Ovary (tissue), 9 donors: ENCODE results near the gene PLEKHG2. TPM values are rescaled to one million over a fixed set of nuclear protein-coding genes. Genes with fewer than 3 reads are reported as not detected.
A peak's percentile ranks its signal among the peaks of the same experiment; 100 is the strongest.

Source experiments
- DNase-seq, 5 donors: peaks; one replicate each; pipeline ENCODE4 v3.0.0-alpha.2; 2019 to 2020
- H3K27ac ChIP-seq, 2 donors: fragments of 200-600 bp; one replicate each; pipeline versions ENCODE4 v1.5.1 to v1.8.0; 2019 to 2022
- H3K27me3 ChIP-seq: fragments of 200-600 bp; one replicate; pipeline ENCODE4 v1.8.0; 2022
- H3K36me3 ChIP-seq: fragments of 200-600 bp; sonication (generic); one replicate; pipeline ENCODE4 v1.5.1; 2019
- H3K4me1 ChIP-seq: one replicate; pipeline ENCODE4 v1.8.1; 2013; ENCODE audit warnings: mild to moderate bottlenecking, moderate library complexity; ENCODE audit not compliant: insufficient read depth
- H3K4me3 ChIP-seq: fragments of 200-600 bp; sonication (generic); one replicate; pipeline ENCODE4 v1.5.1; 2017
- H3K9me3 ChIP-seq, 2 donors: fragments of 200-600 bp in 1 of 2; sonication (generic) in 1 of 2; one replicate each; pipeline versions ENCODE4 v1.5.1 to v1.8.1; 2013 to 2019; ENCODE audit warnings: mild to moderate bottlenecking in 1 of 2, moderate library complexity in 1 of 2
- CTCF ChIP-seq, 3 donors: fragments of 450-650 bp in 2 of 3; fragments of 200-600 bp in 1 of 3; IDR thresholded peaks; one replicate each; pipeline versions ENCODE4 v1.5.1 to v1.8.0; 2016 to 2022; ENCODE audit warnings: antibody characterized with exemption in 3 of 3, mild to moderate bottlenecking in 1 of 3
- EP300 ChIP-seq: sonication (generic); formaldehyde crosslinking; IDR thresholded peaks from one replicate; pipeline ENCODE4 v1.6.1; 2017; ENCODE audit warnings: antibody characterized with exemption
- POLR2A ChIP-seq: fragments of 450-650 bp; IDR thresholded peaks from one replicate; pipeline ENCODE4 v1.6.1; 2017; ENCODE audit warnings: antibody characterized with exemption, mild to moderate bottlenecking, moderate library complexity
- WGBS, 3 donors: extraction: QIAGEN DNeasy Blood & Tissue Kit in 1 of 3; methylation state at CpG; one replicate each; pipeline versions ENCODE4 v1.1.5 to v1.1.7; 2013 to 2017; 5-methylcytosine and 5-hydroxymethylcytosine counted together
- intact Hi-C, 4 donors: fragments of 100-400 bp; cut with DNase I; formaldehyde crosslinking; loops; one replicate each; pipeline versions ENCODE4 v1.11.0 to v1.15.1; 2022 to 2023
- polyA plus RNA-seq, 2 donors: library from polyadenylated mRNA; stranded (reverse); fragments of 200-250 nt in 1 of 2; fragments of 350-450 nt in 1 of 2; fragmentation: Illumina TruSeq in 1 of 2; extraction: RNeasy Lipid Tissue Mini Kit (QIAGEN cat#74804) in 1 of 2; gene quantifications; one replicate each; pipeline ENCODE4 v1.2.3, GENCODE V29; 2013 to 2014
- total RNA-seq, 7 donors: library from RNA; depleted of rRNA in 2 of 7; stranded (reverse); fragments of >200 nt in 2 of 7; fragmentation: NEBNext Ultra II Directional in 3 of 7; extraction: Animal tissue kit (Norgen Biotek cat#: 25700) in 3 of 7; gene quantifications; one replicate each; pipeline versions ENCODE4 v1.1.0 to v1.2.4, GENCODE V29; 2016 to 2023
- donor health status: DM: no; HTN: no; CAD: no; lungs with moderate emphysema.
- donor health status: DM: no; HTN: no; CAD: no.
- donor health status: Bipolar disorder and iron deficiency.
- donor health status: DM: yes; HTN: yes; CAD: no.
- donor health status: DM: no; HTN: no; CAD: no.
- donor health status: DM: yes; HTN: yes; CAD: no.

PLEKHG2 gene
- total and polyA plus RNA-seq, 9 donors = 8.6 to 68.0 (median 26.6) TPM

- Histone ChIP-seq H3K4me1 (peaks cover 3% of the 10 kb centered on the region), H3K9me3 (no peaks in the 10 kb centered on the region), H3K27ac (no peak overlapping the region), H3K4me3 (no peak overlapping the region), H3K27me3 (no peaks in the 10 kb centered on the region), H3K36me3 (no peaks in the 10 kb centered on the region)
- TF ChIP-seq EP300 = no peak
- TF ChIP-seq CTCF (IDR thresholded peaks at IDR 0.05) = no peak
- TF ChIP-seq POLR2A = no peak
- no peak for DNase-seq
- intact Hi-C loops = no loop called here
- 87 to 91% (median 90%) methylated on average over 15 of the region's 15 CpGs for WGBS, 3 donors
Measured at GRCh38 chr19:39420769-39421168, 8.3 kb downstream of the PLEKHG2 start.

GRCh38 chr19:39422020-39422419 lies 9.6 kb downstream of the PLEKHG2 start:
- no peak for DNase-seq
- H3K36me3 ChIP-seq = no peaks in the 10 kb centered on the region
- no peaks in the 10 kb centered on the region for H3K27me3 ChIP-seq
- WGBS, 3 donors = 85% methylated on average over 5 of the region's 5 CpGs
- no peaks in the 10 kb centered on the region for H3K9me3 ChIP-seq
- TF ChIP-seq EP300 (no peak), CTCF (IDR thresholded peaks at IDR 0.05) (no peak), POLR2A (no peak)
- H3K4me3 ChIP-seq = no peak overlapping the region
- no peak overlapping the region for H3K27ac ChIP-seq
- no peaks in the 10 kb centered on the region for H3K4me1 ChIP-seq
- intact Hi-C loops = no loop called here

- H3K36me3 ChIP-seq = no peaks in the 10 kb centered on the region
- no peaks in the 10 kb centered on the region for H3K27me3 ChIP-seq
- intact Hi-C loops = no loop called here
- H3K4me1 ChIP-seq = peaks cover 5% of the 10 kb centered on the region
- no peak overlapping the region for H3K4me3 ChIP-seq
- TF ChIP-seq EP300 (no peak), POLR2A (no peak), CTCF (IDR thresholded peaks at IDR 0.05) (no peak)
- no peak overlapping the region for H3K27ac ChIP-seq
- peak in 1 of 5 donors; percentile 40 for DNase-seq
- no peaks in the 10 kb centered on the region for H3K9me3 ChIP-seq
- 83 to 86% (median 84%) methylated on average over 26 to 35 of the region's 35 CpGs for WGBS, 3 donors
Measured at GRCh38 chr19:39423258-39424086, 11.0 kb downstream of the PLEKHG2 start.

GRCh38 chr19:39424934-39425333 lies 12.5 kb downstream of the PLEKHG2 start:
- Histone ChIP-seq H3K4me3 (no peak overlapping the region), H3K9me3 (no peaks in the 10 kb centered on the region), H3K27ac (no peak overlapping the region), H3K36me3 (no peaks in the 10 kb centered on the region), H3K4me1 (peaks cover 8% of the 10 kb centered on the region), H3K27me3 (no peaks in the 10 kb centered on the region)
- WGBS, 3 donors = 56 to 63% (median 59%) methylated on average over 16 of the region's 16 CpGs
- TF ChIP-seq POLR2A = no peak
- no peak for TF ChIP-seq EP300
- TF ChIP-seq CTCF (IDR thresholded peaks at IDR 0.05) = no peak
- intact Hi-C loops = no loop called here
- DNase-seq = peak in 2 of 5 donors; percentile 20 to 34
